HAP-1 (cell line): ENCODE results near the gene KRT74.

Experiments
- DNase-seq, 2 experiments: peaks; one replicate each; pipeline ENCODE4 v3.0.0-alpha.2; 2016 to 2020; ENCODE audit warnings: low spot score in 2 of 2
- H3K27me3 ChIP-seq: fragments of 250-450 bp; sonication (Bioruptor Pico); 2 replicates; pipeline ENCODE4 v1.5.1; 2020; ENCODE audit warnings: low read depth, mild to moderate bottlenecking, moderate library complexity
- H3K36me3 ChIP-seq: fragments of 250-450 bp; sonication (Bioruptor Pico); replicated peaks from 2 replicates; pipeline ENCODE4 v1.5.1; 2020; ENCODE audit warnings: mild to moderate bottlenecking
- H3K4me1 ChIP-seq: fragments of 250-450 bp; sonication (Bioruptor Pico); 2 replicates; pipeline ENCODE4 v1.5.1; 2020; ENCODE audit warnings: mild to moderate bottlenecking
- H3K4me3 ChIP-seq: fragments of 250-450 bp; sonication (Bioruptor Pico); 2 replicates; pipeline ENCODE4 v1.5.1; 2020; ENCODE audit warnings: mild to moderate bottlenecking, moderate library complexity
- H3K9me3 ChIP-seq: fragments of 250-450 bp; sonication (Bioruptor Pico); 2 replicates; pipeline ENCODE4 v1.5.1; 2020; ENCODE audit warnings: mild to moderate bottlenecking, moderate library complexity
- in situ Hi-C: fragments of 300-500 bp; cut with MboI; formaldehyde crosslinking; loops from 3 replicates; pipeline ENCODE4 v1.14.3; 2020; ENCODE audit warnings: low sequenced_read_pairs, inconsistent platforms, mixed read lengths

KRT74 gene

GRCh38 chr12:52573743-52574142, at the start of gene KRT74:
TSS of gene KRT74 (minus strand) at chr12:52573843. CDS start at chr12:52573777, 66 bp downstream.
- peaks cover 56% of the 10 kb centered on the region for H3K27me3 ChIP-seq
- in situ Hi-C loops, result no loop called here

GRCh38 chr12:52622349-52622748, 48.7 kb upstream of the KRT74 start:
- Histone ChIP-seq H3K9me3 (no peaks in the 10 kb centered on the region), H3K4me3 (no peak overlapping the region), H3K36me3 (no peaks in the 10 kb centered on the region), H3K4me1 (0 out of 2 replicates have a peak, but pooled peaks cover 5% of the 10 kb centered on the region), H3K27me3 (peaks cover 3% of the 10 kb centered on the region; the same call in 1 of the 2 replicates)
- in situ Hi-C loops, result no loop called here
- no peak for DNase-seq

More at GRCh38 chr12:52573743-52574142, at the start of gene KRT74:
- Histone ChIP-seq H3K36me3 (no peaks in the 10 kb centered on the region), H3K4me1 (no peaks in the 10 kb centered on the region), H3K4me3 (no peak within 1 kb of the TSS), H3K9me3 (no peaks in the 10 kb centered on the region)
- no peak for DNase-seq

DNA sequence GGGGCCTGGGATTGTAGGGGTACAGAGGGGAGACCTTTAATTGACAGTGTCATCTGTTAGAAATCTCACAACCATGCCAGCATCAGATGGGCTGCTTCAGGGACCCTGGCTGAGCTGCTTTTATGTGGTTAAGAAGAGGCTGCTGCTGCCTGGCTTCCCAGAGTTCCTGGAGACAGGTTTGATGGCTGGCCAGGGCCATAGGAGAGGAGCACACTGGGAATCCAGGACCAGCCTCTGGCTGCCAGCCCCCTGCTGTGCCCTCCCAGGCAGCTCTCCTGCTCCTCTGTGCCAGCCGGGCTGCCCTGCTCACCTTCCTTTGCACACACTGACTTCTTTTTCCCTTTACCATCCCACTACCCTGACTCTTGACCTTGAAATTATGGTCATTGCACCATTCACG, 45.2 kb upstream of the KRT74 start:
- no peak for DNase-seq
- H3K4me3 ChIP-seq, result no peak overlapping the region
- no peaks in the 10 kb centered on the region for H3K36me3 ChIP-seq
- 0 out of 2 replicates have a peak, but pooled peaks cover 3% of the 10 kb centered on the region for H3K4me1 ChIP-seq
- in situ Hi-C loops, result no loop called here
- H3K27me3 ChIP-seq, result peaks cover 8% of the 10 kb centered on the region; the same call in 1 of the 2 replicates
- no peaks in the 10 kb centered on the region for H3K9me3 ChIP-seq

DNA sequence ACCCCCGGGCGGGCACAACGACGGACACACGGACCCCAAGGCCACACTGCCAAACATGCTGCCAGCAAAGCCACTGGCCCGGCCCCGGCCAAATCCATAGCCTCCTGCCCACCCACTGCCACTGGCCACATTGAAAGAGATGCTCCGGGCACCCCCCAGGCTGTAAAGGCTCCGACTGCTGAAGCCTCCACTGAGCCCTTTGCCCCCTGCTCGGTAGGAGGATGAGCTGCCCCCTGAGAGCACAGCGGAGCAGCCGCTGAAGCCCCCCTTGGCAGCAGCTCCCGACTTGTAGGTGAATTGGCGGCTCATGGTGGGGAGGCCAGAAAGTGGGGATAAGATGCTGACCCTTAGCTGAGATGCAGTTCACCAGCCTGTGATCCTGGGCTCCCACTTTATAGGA, 44.6 kb upstream of the KRT74 start, which contains the start of gene KRT73:
TSS of gene KRT73 (minus strand) at position 344 of the 400 bp plus-strand sequence. CDS start at position 309, 35 bp downstream.
- Histone ChIP-seq H3K27me3 (peaks cover 8% of the 10 kb centered on the region; the same call in 1 of the 2 replicates), H3K4me1 (0 out of 2 replicates have a peak, but pooled peaks cover 3% of the 10 kb centered on the region), H3K9me3 (no peaks in the 10 kb centered on the region), H3K36me3 (no peaks in the 10 kb centered on the region), H3K4me3 (no peak within 1 kb of the TSS)
- DNase-seq, result no peak
- in situ Hi-C loops, result no loop called here

DNA sequence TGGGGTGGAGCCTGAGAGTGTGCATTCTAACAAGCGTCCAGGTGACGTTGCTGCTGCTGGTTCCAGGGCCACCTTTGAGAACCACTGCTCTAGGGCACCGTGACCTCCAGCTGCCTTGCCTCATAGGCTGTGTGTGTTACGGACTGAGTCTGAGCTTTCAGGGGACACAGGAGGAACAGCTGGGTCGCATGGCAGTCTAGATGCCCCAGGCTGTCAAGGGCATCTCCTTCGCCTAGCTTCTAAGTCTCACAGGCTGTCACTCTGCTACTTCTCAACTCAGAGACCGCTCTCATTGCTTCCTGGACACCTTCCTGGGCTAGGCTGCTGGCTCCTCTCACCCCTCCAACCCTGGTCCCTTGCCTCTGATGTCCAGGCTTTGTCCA, 43.8 kb upstream of the KRT74 start:
- DNase-seq, result no peak
- no peaks in the 10 kb centered on the region for H3K4me1 ChIP-seq
- H3K27me3 ChIP-seq, result peaks cover 8% of the 10 kb centered on the region; the same call in 1 of the 2 replicates
- in situ Hi-C loops, result no loop called here
- no peak overlapping the region for H3K4me3 ChIP-seq
- H3K36me3 ChIP-seq, result no peaks in the 10 kb centered on the region
- no peaks in the 10 kb centered on the region for H3K9me3 ChIP-seq

DNA sequence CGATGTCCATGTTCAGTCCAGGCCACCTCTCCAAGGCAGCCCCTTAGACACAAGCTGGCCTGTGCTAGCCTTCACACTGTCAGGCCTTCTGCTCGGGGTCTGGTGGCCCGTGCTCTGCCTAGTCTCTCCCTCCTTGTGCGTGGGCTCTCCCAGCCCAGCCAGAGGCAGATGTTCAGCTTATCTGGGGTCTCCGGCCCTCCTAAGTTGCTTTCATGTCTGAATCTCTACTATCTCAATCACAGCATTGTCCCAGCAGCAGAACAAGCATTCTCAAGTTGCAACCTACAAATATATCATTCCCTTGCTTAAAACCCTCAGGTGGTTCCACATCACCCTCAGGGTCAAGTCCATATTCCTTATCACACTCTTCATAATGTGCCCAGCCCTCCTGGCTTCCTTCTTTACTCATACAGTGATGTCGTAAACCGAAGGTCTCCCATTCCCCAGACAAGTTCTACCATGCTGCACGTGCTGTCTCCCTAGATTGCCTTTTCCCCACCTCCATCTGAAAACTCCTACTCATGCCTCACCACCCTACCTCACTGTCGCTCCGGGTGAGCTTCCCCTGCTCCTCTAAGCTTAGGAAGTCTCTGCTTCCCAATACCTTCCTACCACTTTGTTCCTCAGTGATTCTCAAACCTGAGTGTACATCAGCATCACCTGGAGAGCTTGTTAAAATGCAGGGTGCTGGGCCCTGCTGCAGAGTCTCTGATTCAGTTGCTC, 43.2 kb upstream of the KRT74 start:
- in situ Hi-C loops, result no loop called here
- no peak for DNase-seq
- H3K27me3 ChIP-seq, result peaks cover 8% of the 10 kb centered on the region; the same call in 1 of the 2 replicates

GRCh38 chr12:52615912-52616311, 42.3 kb upstream of the KRT74 start:
- no peaks in the 10 kb centered on the region for H3K4me1 ChIP-seq
- no peak overlapping the region for H3K4me3 ChIP-seq
- H3K9me3 ChIP-seq, result no peaks in the 10 kb centered on the region
- peaks cover 8% of the 10 kb centered on the region; the same call in 1 of the 2 replicates for H3K27me3 ChIP-seq
- in situ Hi-C loops, result no loop called here
- no peak for DNase-seq
- H3K36me3 ChIP-seq, result no peaks in the 10 kb centered on the region

More for the DNA sequence above, 43.2 kb upstream of the KRT74 start:
- no peaks in the 10 kb centered on the region for H3K9me3 ChIP-seq
- no peaks in the 10 kb centered on the region for H3K36me3 ChIP-seq
- no peak overlapping the region for H3K4me3 ChIP-seq
- H3K4me1 ChIP-seq, result no peaks in the 10 kb centered on the region

GRCh38 chr12:52615208-52615868, 41.7 kb upstream of the KRT74 start:
- DNase-seq, result no peak
- H3K27me3 ChIP-seq, result peaks cover 8% of the 10 kb centered on the region; the same call in 1 of the 2 replicates
- no peaks in the 10 kb centered on the region for H3K9me3 ChIP-seq
- no peaks in the 10 kb centered on the region for H3K4me1 ChIP-seq
- H3K4me3 ChIP-seq, result no peak overlapping the region
- H3K36me3 ChIP-seq, result no peaks in the 10 kb centered on the region
- in situ Hi-C loops, result no loop called here

DNA sequence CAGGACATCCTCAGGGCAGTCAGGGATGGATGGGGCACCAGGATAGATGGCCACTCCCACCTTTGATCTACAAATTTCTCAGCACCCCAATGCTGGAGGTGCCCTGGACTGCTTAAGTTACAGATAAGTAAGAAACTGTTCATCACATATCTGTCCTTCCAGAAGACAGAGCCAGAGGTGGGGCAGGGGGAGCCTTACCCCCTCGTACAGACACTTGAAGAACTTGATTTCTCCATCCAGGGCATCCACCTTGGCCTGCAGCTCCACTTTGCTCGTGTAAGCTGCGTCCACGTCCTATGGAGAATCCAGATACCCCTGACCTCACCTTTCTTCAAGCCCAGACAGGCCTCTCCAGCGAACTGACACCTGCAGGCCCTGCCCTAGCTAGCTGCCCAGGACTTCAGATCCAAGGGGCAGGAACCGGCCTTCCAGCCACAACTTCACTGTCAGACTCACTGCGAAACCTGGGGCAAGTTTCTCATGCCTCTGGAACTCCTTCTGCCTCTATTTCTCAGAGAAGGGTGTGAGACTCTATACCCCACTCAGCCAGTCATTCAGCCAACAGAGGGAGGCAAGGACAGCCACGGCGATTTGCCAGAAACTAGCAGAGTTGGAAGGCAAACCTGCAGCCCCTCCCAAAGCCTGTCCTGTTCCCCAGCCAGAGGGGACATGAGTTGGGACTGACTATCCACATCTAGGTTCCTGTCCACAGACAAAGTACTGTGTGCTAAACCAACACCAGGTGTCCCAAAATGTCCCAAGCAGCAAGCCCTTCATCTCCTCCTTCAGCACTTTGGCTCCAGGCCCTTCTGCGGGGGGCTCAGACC, 41.0 kb upstream of the KRT74 start:
- no peaks in the 10 kb centered on the region for H3K4me1 ChIP-seq
- H3K27me3 ChIP-seq, result peaks cover 12% of the 10 kb centered on the region; the same call in 1 of the 2 replicates
- no peak overlapping the region for H3K4me3 ChIP-seq
- no peak for DNase-seq
- no peaks in the 10 kb centered on the region for H3K36me3 ChIP-seq
- no peaks in the 10 kb centered on the region for H3K9me3 ChIP-seq
- in situ Hi-C loops, result no loop called here

DNA sequence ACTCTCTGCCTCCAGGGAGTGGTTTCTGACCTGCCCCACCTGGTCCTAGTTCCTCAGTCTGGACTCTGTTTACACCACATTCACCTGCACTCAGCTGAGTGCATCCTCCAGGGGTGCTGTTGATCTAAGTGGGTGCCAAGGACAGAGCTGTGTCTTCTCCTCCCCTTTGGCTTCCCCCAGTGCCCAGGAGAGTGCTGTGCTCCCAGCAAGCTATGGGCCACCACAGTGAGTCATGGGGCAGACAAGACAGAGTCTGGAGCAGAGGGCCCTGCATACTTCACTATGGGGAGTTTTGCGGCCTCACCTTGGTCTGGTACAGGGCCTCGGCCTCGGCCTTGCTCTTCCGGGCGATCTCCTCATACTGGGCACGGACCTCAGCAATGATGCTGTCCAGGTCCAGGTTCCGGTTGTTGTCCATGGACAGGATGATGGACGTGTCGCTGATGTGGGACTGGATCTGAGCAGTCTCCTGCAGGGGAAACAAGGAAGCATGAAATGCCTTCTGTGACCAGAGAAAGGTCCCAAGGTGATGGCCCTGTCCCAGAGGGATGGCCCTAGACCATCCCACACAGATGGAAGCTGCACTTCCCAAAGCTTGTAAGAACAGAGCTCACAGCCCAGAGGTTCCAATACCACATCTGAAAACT, 39.9 kb upstream of the KRT74 start:
- Histone ChIP-seq H3K27me3 (peaks cover 14% of the 10 kb centered on the region; the same call in 1 of the 2 replicates), H3K4me1 (no peaks in the 10 kb centered on the region), H3K4me3 (no peak overlapping the region), H3K9me3 (no peaks in the 10 kb centered on the region), H3K36me3 (no peaks in the 10 kb centered on the region)
- in situ Hi-C loops, result no loop called here
- DNase-seq, result no peak

DNA sequence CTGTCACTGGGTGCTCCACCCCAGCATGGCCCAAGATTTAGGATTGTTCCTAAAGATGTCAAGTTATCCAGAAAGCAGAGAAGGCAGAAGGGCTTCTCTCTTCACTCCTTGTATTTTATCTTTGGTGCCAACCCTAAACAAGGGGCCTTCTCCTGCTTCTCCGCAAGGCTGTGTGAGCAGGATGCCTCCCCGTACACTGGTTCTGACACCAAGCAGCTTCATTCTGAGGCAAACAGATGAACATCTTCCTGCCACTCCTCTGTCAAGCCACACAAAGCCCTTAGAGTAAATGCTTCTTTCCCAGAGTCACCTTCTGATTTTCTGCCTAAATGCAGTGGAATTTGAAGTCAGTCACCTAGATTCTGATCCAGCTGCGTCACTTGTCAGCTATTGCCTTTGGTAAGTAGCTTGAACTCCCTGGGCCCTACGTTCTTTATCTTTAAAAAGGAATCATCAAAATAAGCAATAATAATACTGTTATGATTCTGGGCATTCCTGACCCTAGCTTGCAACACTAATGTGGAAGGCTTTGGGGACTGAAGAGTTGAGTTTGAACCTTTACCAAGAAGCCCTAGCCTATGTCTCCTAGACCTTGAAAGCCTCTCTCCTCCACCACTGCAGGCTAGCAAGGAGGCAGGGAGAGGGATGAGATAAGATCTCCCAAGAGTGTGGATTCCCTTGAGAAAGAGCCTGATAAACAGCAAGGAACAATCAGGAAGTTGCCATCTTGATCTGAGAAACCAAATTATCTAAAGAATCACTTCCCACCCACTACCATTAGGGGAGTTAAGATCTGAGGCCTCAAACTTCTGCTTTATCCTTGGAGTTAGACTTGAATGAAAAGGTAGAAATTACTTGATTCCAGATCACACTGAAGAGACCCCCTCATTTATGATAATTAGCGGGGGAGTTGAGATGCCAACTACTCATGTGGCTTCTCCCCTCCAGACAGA, 39.1 kb upstream of the KRT74 start:
- Histone ChIP-seq H3K4me3 (no peak overlapping the region), H3K4me1 (no peaks in the 10 kb centered on the region), H3K36me3 (no peaks in the 10 kb centered on the region), H3K27me3 (peaks cover 11% of the 10 kb centered on the region; the same call in 1 of the 2 replicates), H3K9me3 (no peaks in the 10 kb centered on the region)
- in situ Hi-C loops, result no loop called here
- DNase-seq, result no peak

- H3K27me3 ChIP-seq, result peaks cover 6% of the 10 kb centered on the region; the same call in 1 of the 2 replicates
- no peaks in the 10 kb centered on the region for H3K36me3 ChIP-seq
- no peaks in the 10 kb centered on the region for H3K4me1 ChIP-seq
- no peak overlapping the region for H3K4me3 ChIP-seq
- no peaks in the 10 kb centered on the region for H3K9me3 ChIP-seq
- DNase-seq, result no peak
- in situ Hi-C loops, result no loop called here
These were observed 37.4 kb upstream of the KRT74 start for GRCh38 chr12:52611080-52611468.
